Measurements from ENCODE around the gene CHST3. TPM values are rescaled to one million over a fixed set of nuclear protein-coding genes. Genes with fewer than 3 reads are reported as not detected.
"Not testable (repeated sequence)": the region's sequence is repeated elsewhere in the genome, so short reads cannot be mapped to it uniquely, and the experiment has no call there.

Gene CHST3
- total RNA-seq, 1 donor from 2014 or later, result 7.2 TPM

- no peak for DNase-seq
Measured at GRCh38 chr10:71948496-71949067, 15.6 kb upstream of the CHST3 start.

DNA sequence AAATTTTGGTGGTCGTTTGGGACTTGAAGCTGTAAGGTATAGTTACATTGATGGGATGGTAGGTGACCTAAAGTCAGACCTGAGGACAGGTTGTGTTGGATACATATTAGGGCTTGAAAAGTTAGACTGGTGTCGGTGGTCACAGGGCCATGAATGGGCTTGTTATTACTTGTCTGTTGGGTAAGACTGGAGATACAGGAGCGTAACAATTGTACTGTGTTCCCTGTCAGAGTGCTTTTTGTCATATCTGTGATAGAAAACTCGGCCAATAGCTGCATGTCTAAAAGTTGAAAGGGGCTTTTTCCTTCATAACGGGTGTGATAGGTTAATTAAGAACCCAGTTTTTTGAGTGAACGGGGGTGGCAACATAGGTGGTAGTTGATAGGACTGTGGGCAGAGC, 13.5 kb upstream of the CHST3 start:
- no peak for DNase-seq

DNA sequence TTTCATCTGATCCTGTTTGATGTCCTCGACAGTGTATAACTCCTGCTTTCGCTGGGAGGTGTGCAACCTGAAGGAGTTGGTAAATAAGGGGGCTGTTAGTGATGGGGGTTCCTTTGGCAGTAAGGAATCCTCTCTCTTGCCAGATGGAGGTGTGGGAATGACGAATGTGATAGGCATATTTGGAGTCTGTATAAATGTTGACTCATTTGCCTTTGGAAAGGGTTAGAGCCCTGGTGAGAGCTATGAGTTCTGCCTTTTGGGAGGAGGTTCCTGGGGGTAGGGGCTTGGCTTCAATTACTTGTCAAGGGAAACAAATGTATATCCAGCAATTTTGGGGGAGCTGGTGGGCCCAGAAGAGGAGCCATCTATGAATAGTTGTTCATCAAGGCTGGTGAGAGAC, 11.4 kb upstream of the CHST3 start:
- DNase-seq, result no peak

- no peak for DNase-seq
Measured at GRCh38 chr10:71957546-71958275, 6.5 kb upstream of the CHST3 start.

DNA sequence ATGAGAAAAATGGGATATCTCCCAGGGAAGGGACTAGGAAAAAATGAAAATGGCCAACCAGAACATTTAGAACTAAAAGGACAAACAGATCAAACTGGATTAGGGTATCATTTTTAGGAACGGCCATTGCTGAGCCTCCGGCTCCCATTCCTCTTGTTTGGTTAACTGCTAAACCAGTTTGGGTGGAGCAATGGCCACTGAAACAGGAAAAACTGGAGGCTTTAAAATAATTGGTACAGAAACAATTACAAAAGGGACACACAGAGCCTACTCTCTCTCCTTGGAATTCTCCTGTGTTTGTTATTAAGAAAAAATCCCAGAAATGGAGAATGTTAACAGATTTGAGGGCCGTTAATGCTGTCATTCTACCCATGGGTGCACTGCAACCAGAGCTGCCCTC, 4.7 kb upstream of the CHST3 start:
- DNase-seq, result no peak

DNA sequence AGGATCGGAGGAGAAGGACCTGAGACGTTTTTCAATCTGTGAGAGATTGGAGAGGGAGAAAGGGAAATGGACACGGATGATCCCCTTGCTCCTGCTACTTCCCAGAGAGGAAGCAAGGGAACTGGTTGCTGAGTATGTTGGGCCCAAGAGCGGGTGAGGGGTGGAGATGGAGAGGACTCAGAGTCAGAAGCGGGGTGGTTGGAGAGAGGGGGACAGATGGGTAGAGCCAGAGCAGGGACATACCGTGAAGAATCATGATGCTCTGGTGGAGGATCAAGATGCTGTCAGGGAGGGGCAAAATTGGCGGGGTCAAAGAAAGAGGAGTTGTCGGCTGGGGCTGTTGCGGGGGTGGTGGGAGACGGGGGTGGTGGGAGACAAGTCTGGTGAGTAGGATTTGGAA, 2.4 kb upstream of the CHST3 start:
- no peak for DNase-seq

DNA sequence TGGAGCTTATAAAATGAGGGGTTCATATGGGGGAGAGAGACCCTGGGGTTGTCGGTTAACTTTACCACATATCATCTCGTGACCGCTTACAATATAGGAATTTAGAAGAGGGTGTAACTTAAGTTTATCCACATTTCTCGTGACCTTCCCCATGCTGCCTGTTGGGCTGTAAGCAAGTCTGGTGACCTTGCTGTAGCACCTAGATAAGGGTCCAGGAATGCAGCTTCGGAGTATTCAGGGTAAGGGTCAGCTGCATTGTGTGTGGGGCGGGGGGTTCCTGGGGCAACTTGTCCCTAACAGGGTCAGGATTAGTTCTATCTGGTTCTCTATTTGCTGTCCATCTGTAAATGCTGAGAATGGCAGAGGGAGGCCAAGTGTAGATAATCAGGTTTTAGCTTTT, 1.3 kb upstream of the CHST3 start:
- DNase-seq, result no peak

- no peak for DNase-seq
Measured at GRCh38 chr10:71963351-71964097, 671 bp upstream of the CHST3 start.

- DNase-seq, result peak; percentile 42
Measured at GRCh38 chr10:71964743-71965515, 734 bp downstream of the CHST3 start.

- no peak for DNase-seq
Measured at GRCh38 chr10:71965623-71966022, 1.4 kb downstream of the CHST3 start.

DNA sequence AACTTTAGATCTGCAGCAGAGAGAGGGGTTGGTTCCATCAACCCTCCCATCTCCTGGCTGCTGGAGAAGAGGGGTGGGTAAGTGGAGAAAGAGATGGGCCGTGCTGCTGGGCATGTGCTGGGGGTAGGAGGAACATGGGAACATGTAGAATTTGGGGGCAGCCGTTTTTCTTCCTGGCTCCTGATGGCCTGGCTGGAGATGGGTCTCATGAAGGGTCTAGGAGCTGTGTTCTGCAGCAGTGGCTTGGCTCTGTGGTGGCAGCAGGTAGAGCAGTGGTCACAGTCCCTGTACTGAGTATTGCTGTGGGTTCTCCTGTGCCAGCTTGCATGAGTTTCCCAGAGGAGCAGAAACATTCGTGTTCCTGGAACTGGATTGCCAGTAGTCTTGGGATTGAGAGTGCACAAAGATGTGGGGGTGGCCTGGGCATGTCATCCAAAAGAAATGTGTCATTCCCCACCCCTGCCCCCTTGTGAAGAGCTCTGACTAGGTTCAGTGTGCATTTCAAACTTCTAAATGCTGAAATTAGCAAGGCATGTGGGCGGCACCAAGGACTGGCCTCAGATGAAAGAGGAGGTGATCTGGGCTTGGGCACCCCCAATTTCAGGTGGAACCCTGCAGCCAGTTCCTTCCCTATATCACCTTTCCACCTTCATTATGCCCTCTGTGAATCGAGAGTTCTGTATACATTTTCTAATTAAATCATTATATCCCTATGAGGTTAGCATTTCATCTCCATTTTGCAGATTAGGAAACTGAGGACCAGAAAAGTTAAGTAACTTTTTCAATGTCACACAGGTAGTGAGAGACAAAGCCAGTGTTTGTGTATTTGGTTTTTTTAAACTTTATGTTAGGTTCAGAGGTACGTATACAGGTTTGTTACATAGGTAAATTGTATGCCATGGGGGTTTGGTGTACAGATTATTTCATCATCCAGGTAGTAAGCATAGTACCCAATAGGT, 2.1 kb downstream of the CHST3 start:
- no peak for DNase-seq

DNA sequence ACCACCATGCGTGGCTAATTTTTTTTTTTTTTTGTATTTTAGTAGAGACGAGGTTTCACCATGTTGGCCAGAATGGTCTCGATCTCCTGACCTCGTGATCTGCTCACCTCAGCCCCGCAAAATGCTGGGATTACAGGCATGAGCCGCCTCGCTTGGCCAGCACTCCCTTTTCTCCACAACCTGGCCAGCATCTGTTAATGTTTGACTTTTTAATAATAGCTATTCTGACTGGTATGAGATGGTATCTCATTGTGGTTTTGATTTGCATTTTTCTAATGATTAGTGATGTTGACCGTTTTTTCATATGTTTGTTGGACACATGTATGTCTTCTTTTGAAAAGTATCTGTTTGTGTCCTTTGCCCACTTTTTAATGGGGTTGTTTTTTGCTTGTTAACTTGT, 3.8 kb downstream of the CHST3 start:
- not testable (repeated sequence) for DNase-seq

GRCh38 chr10:71968553-71969474, 4.6 kb downstream of the CHST3 start:
- no peak for DNase-seq

DNA sequence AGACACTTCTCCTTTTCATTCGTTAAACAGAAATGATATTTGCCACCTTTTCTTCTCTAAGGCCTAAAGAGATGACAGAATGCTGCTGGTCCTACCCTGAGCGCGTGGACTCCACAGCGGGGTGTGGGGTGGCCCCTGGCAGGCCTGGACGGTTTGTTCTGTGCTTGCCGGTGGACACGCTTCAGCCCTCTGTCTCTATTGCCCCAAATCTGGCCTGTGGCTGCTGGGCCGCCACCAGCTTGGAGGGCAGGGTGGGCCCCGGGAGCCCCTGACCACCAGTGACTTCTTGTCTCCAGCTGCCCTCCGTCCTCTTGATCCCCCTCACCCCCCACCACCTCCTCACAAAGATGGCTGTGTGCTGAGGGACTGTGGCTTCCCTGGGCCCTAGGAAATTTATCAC, 5.7 kb downstream of the CHST3 start:
- no peak for DNase-seq

GRCh38 chr10:71970331-71970730, 6.1 kb downstream of the CHST3 start:
- DNase-seq, result no peak

DNA sequence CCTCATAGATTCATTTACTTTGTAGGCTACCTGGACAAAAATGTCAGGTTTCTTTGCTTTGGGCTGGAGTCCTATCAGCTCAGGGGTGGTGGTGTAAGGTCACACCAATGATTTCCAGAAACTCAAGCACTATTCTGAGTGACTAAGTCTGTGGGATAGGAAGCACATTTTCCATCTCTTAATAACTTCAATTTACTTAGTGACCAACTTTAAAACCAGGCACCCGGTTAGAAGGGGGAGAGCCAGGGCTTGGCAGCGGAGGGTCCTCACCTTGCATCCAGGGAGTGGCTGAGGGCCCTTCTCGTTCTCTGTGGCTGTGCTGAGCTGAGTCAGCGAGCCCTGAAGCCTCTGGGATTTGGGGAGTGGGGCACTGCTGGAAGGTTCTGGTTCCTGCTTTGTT, 6.7 kb downstream of the CHST3 start:
- no peak for DNase-seq

- no peak for DNase-seq
Measured at GRCh38 chr10:71971311-71971731, 7.1 kb downstream of the CHST3 start.

- no peak for DNase-seq
Measured at GRCh38 chr10:71971769-71972555, 7.8 kb downstream of the CHST3 start.
